ENCODE results near the gene SLC25A39.

Gene SLC25A39

DNA sequence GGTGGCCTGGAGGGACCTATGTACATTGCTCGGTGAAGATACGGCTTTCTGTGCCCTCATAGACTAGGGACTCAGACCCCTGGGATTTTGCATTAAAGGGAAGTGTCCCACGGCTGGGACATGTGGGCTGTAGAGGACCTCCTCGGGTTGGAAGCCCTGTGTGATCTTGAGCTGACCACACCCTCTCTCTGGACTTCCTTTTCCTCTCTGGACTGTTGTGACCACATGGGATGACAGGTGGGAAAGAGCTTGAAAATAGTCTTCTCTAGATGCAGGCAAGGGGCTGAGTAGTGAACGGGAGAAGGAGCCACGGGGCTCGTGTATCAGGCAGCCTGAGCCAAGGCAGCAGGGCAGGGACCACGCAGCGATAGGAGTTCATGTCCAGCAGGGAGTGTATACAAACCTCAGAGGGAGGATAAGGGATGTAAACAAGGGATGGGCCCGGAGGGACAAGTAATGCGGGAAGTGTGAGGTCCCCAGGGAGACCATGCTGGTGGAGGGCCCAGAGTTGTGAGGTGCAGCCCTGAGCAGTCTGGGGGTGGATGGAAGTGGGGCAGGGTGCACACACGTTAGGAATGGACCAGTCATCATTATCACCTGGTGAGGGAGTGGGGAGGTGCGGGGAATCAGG lies 52.2 kb downstream of the SLC25A39 start:
- DNase-seq = no peak
